ENCODE results near the gene SPACA7.

Gene SPACA7

GRCh38 chr13:112446347-112446861, 70.2 kb downstream of the SPACA7 start:
- no peaks in the 10 kb centered on the region for H4K20me1 ChIP-seq (ENCODE audit: low read depth, low read length)
- no peaks in the 10 kb centered on the region for H3F3A ChIP-seq (ENCODE audit: insufficient read depth)
- no peak overlapping the region for H3K4me2 ChIP-seq (ENCODE audit: low read depth, low read length, poor library complexity, severe bottlenecking)
- no peak for TF ChIP-seq EZH2phosphoT487 (conservative IDR thresholded peaks at IDR 0.05; ENCODE audit: low read length)
- TF ChIP-seq, protein P1, sequence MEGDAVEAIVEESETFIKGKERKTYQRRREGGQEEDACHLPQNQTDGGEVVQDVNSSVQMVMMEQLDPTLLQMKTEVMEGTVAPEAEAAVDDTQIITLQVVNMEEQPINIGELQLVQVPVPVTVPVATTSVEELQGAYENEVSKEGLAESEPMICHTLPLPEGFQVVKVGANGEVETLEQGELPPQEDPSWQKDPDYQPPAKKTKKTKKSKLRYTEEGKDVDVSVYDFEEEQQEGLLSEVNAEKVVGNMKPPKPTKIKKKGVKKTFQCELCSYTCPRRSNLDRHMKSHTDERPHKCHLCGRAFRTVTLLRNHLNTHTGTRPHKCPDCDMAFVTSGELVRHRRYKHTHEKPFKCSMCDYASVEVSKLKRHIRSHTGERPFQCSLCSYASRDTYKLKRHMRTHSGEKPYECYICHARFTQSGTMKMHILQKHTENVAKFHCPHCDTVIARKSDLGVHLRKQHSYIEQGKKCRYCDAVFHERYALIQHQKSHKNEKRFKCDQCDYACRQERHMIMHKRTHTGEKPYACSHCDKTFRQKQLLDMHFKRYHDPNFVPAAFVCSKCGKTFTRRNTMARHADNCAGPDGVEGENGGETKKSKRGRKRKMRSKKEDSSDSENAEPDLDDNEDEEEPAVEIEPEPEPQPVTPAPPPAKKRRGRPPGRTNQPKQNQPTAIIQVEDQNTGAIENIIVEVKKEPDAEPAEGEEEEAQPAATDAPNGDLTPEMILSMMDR (IDR thresholded peaks at IDR 0.05; ENCODE audit: insufficient read depth, low read length, poor library complexity, severe bottlenecking) = no peak
- no peak overlapping the region for H3K4me3 ChIP-seq (ENCODE audit: insufficient read depth, low read length, poor library complexity, severe bottlenecking)
- no peak overlapping the region for H3K27ac ChIP-seq (ENCODE audit: low read depth, low read length)
- no peaks in the 10 kb centered on the region for H3K79me2 ChIP-seq (ENCODE audit: insufficient read depth, low read length)
- no peaks in the 10 kb centered on the region for H3K27me3 ChIP-seq (ENCODE audit: low read length)
- no peaks in the 10 kb centered on the region for H3K36me3 ChIP-seq (ENCODE audit: low read length)
- H3K9me3 ChIP-seq (ENCODE audit: insufficient read depth, low read length) = no peaks in the 10 kb centered on the region
- no peak overlapping the region for H3K9ac ChIP-seq (ENCODE audit: low read length)
- no peaks in the 10 kb centered on the region for H3K9me2 ChIP-seq (replicated peaks; ENCODE audit: insufficient read depth, low read length)
- no peak overlapping the region for H2AFZ ChIP-seq (ENCODE audit: low read depth, low read length, severe bottlenecking)

DNA sequence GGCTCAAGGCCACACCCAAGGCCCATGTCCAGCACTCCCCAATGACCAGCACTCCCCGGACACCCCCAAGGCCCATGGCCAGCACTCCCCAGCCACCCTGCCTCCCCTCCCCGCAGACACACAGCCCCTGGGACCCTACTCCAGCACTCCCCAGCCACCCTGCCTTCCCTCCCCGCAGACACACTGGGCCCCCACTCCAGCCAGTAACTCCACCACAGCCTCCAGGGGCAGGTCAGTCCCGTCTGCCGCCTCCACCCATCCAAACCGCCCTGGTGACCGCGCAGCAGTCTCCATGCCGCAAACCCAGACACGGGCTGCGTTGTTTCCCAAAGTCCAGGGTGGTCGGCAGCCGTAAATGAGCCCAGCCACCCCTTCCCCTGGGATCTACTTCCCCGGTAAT, 70.7 kb downstream of the SPACA7 start:
- no peak overlapping the region for H3K4me3 ChIP-seq (ENCODE audit: insufficient read depth, low read length, poor library complexity, severe bottlenecking)
- H3K9me3 ChIP-seq (ENCODE audit: insufficient read depth, low read length) = no peaks in the 10 kb centered on the region
- H3K79me2 ChIP-seq (ENCODE audit: insufficient read depth, low read length) = no peaks in the 10 kb centered on the region
- no peaks in the 10 kb centered on the region for H3F3A ChIP-seq (ENCODE audit: insufficient read depth)
- no peaks in the 10 kb centered on the region for H3K27me3 ChIP-seq (ENCODE audit: low read length)
- H3K36me3 ChIP-seq (ENCODE audit: low read length) = no peaks in the 10 kb centered on the region
- no peak overlapping the region for H2AFZ ChIP-seq (ENCODE audit: low read depth, low read length, severe bottlenecking)
- H4K20me1 ChIP-seq (ENCODE audit: low read depth, low read length) = no peaks in the 10 kb centered on the region
- no peak overlapping the region for H3K4me2 ChIP-seq (ENCODE audit: low read depth, low read length, poor library complexity, severe bottlenecking)
- TF ChIP-seq, protein P1 (IDR thresholded peaks at IDR 0.05; ENCODE audit: insufficient read depth, low read length, poor library complexity, severe bottlenecking) = no peak
- TF ChIP-seq EZH2phosphoT487 (conservative IDR thresholded peaks at IDR 0.05; ENCODE audit: low read length) = no peak
- H3K27ac ChIP-seq (ENCODE audit: low read depth, low read length) = no peak overlapping the region
- H3K9me2 ChIP-seq (replicated peaks; ENCODE audit: insufficient read depth, low read length) = no peaks in the 10 kb centered on the region
- no peak overlapping the region for H3K9ac ChIP-seq (ENCODE audit: low read length)

DNA sequence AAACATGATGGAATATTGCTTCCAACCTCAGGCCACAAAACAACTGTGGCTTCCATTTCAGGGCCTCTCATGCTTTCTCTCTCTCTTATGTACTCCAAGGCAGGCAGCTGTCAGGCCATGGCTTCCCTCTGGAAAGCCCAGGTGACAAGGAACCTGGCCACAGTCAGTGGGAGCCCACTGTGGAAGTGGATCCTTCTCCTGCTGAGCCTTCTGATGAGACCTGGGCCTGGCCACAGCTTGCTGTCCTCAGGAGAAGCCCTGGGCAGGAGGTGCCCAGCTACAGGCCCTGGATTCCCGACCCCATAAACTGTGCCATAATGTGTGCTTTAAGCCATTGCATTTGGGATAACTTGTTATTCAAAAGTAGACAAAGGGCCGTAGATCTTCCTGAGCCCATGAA, 71.2 kb downstream of the SPACA7 start:
- Histone ChIP-seq H3K27ac (ENCODE audit: low read depth, low read length) (no peak overlapping the region), H4K20me1 (ENCODE audit: low read depth, low read length) (no peaks in the 10 kb centered on the region), H3K4me2 (ENCODE audit: low read depth, low read length, poor library complexity, severe bottlenecking) (no peak overlapping the region), H3K79me2 (ENCODE audit: insufficient read depth, low read length) (no peaks in the 10 kb centered on the region), H3K9me3 (ENCODE audit: insufficient read depth, low read length) (no peaks in the 10 kb centered on the region), H3K36me3 (ENCODE audit: low read length) (no peaks in the 10 kb centered on the region), H3K27me3 (ENCODE audit: low read length) (no peaks in the 10 kb centered on the region), H3F3A (ENCODE audit: insufficient read depth) (no peaks in the 10 kb centered on the region), H3K9me2 (replicated peaks; ENCODE audit: insufficient read depth, low read length) (no peaks in the 10 kb centered on the region), H3K4me3 (ENCODE audit: insufficient read depth, low read length, poor library complexity, severe bottlenecking) (no peak overlapping the region), H3K9ac (ENCODE audit: low read length) (no peak overlapping the region), H2AFZ (ENCODE audit: low read depth, low read length, severe bottlenecking) (no peak overlapping the region)
- TF ChIP-seq EZH2phosphoT487 (conservative IDR thresholded peaks at IDR 0.05; ENCODE audit: low read length) = no peak
- TF ChIP-seq, protein P1 (IDR thresholded peaks at IDR 0.05; ENCODE audit: insufficient read depth, low read length, poor library complexity, severe bottlenecking) = no peak

Data from SU-DHL-6 (cell line).